Right renal pelvis (tissue), 4 donors: ENCODE results near the gene RGS10. TPM values are rescaled to one million over a fixed set of nuclear protein-coding genes. Genes with fewer than 3 reads are reported as not detected.

Experiments used
- DNase-seq, 4 donors: peaks; one replicate each; pipeline ENCODE4 v3.0.0-alpha.2; 2013; ENCODE audit warnings: low read depth in 4 of 4, low spot score in 3 of 4, missing footprints in 1 of 4
- polyA plus RNA-seq, 4 donors: library from polyadenylated mRNA; unstranded; fragments of 120-200 nt; gene quantifications; one replicate each; pipeline ENCODE4 v1.2.1, GENCODE V29; 2013; ENCODE audit not compliant: insufficient read length in 4 of 4

RGS10 gene
- polyA plus RNA-seq, 4 donors, result 33.3 to 40.7 (median 36.7) TPM

GRCh38 chr10:119499677-119500002 is 42.9 kb downstream of the RGS10 start:
- DNase-seq, result no peak

- no peak for DNase-seq
Observed at GRCh38 chr10:119498889-119499676, 43.4 kb downstream of the RGS10 start.

GRCh38 chr10:119497243-119497642 is 45.3 kb downstream of the RGS10 start:
- no peak for DNase-seq

GRCh38 chr10:119496273-119496672 is 46.2 kb downstream of the RGS10 start:
- no peak for DNase-seq

GRCh38 chr10:119495545-119495944 is 47.0 kb downstream of the RGS10 start:
- no peak for DNase-seq

- no peak for DNase-seq
Observed at GRCh38 chr10:119495021-119495505, 47.5 kb downstream of the RGS10 start.

GRCh38 chr10:119494236-119495020 is 48.1 kb downstream of the RGS10 start:
- DNase-seq, result no peak

- no peak for DNase-seq
Observed at GRCh38 chr10:119493155-119493554, 49.4 kb downstream of the RGS10 start.

- no peak for DNase-seq
Observed at GRCh38 chr10:119491966-119492757, 50.4 kb downstream of the RGS10 start.

- no peak for DNase-seq
Observed at GRCh38 chr10:119489991-119490326, 52.6 kb downstream of the RGS10 start.

- DNase-seq, result no peak
Observed at GRCh38 chr10:119488675-119489074, 53.8 kb downstream of the RGS10 start.

- no peak for DNase-seq
Observed at GRCh38 chr10:119483839-119484238, 58.7 kb downstream of the RGS10 start.

GRCh38 chr10:119483001-119483400 is 59.5 kb downstream of the RGS10 start:
- DNase-seq, result no peak

GRCh38 chr10:119481781-119482426 is 60.6 kb downstream of the RGS10 start:
- no peak for DNase-seq

GRCh38 chr10:119480667-119481066 is 61.9 kb downstream of the RGS10 start:
- no peak for DNase-seq

- DNase-seq, result no peak
Observed at GRCh38 chr10:119479532-119479931, 63.0 kb downstream of the RGS10 start.

- no peak for DNase-seq
Observed at GRCh38 chr10:119478811-119479341, 63.6 kb downstream of the RGS10 start.

- no peak for DNase-seq
Observed at GRCh38 chr10:119478111-119478802, 64.3 kb downstream of the RGS10 start.

GRCh38 chr10:119477444-119477843 is 65.1 kb downstream of the RGS10 start:
- DNase-seq, result no peak

- DNase-seq, result no peak
Observed at GRCh38 chr10:119474606-119475005, 67.9 kb downstream of the RGS10 start.
